Activated CD4-positive, alpha-beta T cell treated with anti-CD3 and anti-CD28 coated beads, Interleukin-2, amount 50 U/mL, for 48 hours (primary cell): ENCODE results near the gene GJB3.
"Not testable (repeated sequence)": the region's sequence is repeated elsewhere in the genome, so short reads cannot be mapped to it uniquely, and the experiment has no call there.

Experiments
- DNase-seq, 2 experiments: peaks; one replicate each; pipeline ENCODE4 v3.0.0-alpha.2; 2020

GJB3 gene

DNA sequence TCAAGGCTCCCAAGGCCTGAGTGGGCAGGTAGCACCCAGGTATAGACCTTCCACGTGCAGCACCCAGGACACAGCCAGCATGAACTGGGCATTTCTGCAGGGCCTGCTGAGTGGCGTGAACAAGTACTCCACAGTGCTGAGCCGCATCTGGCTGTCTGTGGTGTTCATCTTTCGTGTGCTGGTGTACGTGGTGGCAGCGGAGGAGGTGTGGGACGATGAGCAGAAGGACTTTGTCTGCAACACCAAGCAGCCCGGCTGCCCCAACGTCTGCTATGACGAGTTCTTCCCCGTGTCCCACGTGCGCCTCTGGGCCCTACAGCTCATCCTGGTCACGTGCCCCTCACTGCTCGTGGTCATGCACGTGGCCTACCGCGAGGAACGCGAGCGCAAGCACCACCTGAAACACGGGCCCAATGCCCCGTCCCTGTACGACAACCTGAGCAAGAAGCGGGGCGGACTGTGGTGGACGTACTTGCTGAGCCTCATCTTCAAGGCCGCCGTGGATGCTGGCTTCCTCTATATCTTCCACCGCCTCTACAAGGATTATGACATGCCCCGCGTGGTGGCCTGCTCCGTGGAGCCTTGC, 19.7 kb upstream of the GJB3 start:
- DNase-seq = no peak

DNA sequence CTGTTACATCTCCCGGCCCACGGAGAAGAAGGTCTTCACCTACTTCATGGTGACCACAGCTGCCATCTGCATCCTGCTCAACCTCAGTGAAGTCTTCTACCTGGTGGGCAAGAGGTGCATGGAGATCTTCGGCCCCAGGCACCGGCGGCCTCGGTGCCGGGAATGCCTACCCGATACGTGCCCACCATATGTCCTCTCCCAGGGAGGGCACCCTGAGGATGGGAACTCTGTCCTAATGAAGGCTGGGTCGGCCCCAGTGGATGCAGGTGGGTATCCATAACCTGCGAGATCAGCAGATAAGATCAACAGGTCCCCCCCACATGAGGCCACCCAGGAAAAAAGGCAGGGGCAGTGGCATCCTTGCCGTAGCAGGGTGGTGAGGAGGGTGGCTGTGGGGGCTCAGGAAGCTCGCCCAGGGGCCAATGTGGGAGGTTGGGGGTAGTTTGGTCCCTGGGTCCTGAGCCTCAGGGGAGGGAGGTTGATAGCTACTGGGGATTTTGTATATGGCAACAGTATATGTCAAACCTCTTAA, 19.2 kb upstream of the GJB3 start:
- no peak for DNase-seq

GRCh38 chr1:34762474-34763141, 18.4 kb upstream of the GJB3 start:
- no peak for DNase-seq

DNA sequence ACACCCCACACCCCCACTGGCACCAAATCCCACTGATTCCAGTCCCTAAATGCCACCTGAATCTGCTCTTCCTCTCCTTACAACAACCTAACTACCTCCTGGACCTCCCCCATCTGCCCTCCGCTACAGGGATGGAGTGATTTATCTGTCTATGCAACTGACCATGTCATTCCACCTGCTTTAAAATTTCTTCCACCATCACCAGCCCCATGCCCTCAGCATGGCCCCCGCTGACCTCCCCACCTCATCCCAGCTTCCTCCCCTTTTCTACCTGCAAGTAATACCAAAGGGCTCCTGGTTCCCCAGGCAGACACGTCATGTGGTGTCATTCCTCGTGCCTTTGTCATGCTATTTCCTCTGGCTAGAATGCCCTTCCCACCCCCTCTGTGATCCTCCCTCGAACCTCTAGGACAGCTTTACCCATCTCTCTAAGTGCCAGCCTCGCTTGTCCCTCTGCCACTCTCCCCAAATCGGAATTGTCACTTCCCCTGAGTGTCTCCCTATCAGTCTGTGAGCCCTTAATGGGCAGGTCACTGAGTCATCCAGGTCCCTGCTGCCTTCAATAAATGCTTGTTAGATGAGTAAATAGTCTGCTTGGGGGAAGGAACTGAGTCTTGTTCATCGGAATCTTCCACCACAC, 17.8 kb upstream of the GJB3 start:
- DNase-seq = no peak

DNA sequence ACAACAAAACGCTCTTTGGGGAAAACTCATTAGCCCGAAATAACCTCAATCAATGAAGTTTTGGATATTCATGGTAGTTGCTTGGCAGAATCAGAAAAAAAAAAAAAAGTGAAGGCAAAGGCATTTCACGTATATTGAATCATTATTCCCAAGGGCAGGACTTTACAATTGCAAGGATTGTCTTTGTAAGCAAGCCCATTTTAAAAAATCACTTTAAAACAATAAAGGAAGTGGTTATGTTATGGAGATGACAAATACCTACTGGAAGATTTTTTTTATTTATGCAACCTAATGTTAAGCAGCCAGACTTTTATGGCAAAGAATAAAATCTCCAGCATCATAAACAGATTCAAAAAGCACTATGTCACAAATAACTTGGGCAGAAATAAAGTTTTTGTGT, 12.2 kb upstream of the GJB3 start:
- DNase-seq = no peak

GRCh38 chr1:34770891-34771504, 10.0 kb upstream of the GJB3 start:
- DNase-seq = no peak

DNA sequence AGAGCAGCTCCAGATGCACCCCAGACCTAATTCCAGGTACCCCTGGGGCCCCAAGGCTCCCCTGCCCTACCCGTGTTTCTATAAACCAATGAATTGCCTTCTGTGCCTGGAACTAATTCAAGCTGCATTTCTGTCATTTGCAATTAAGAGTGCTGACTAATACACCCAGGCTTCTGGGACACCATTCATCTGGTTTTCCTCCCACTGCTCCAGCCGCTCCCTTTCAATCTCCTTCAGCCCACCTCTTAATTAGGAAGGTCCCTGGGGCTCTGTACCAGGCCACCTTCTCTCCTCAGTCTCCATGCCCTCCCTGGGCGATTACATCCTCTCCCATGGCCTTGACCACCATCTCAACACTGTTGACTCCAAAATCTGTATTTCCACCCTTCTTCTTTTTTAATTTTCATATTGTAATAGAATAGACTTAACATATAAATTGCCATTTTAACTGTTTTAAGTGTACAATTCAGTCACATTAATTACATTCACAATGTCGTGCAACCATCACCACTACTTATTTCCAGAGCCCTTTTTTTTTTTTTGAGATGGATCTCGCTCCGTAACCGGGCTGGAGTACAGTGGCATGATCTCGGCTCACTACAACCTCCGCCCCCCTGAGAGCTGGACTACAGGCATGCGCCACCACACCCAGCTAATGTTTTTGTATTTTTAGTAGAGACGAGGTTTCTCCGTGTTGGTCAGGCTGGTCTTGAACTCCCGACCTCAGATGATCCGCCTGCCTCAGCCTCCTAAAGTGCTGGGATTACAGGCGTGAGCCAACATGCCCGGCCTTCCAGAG, 9.2 kb upstream of the GJB3 start:
- DNase-seq = no peak

DNA sequence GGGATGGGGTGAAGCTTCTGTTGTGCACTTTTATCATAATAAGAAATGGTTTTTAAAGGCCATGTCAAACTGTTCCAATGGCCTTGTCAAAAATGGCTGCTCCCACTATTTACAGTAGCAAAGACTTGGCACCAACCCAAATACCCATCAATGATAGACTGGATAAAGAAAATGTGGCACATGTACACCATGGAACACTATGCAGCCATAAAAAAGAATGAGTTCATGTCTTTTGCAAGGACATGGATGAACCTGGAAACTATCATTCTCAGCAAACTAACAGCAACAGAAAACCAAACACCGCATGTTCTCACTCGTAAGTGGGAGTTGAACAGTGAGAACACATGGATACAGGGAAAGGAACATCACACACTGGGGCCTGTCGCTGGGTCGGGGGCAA, 7.9 kb upstream of the GJB3 start:
- not testable (repeated sequence) for DNase-seq

- no peak for DNase-seq
Observed at GRCh38 chr1:34774957-34775356, 6.1 kb upstream of the GJB3 start.

GRCh38 chr1:34776911-34777310, 4.1 kb upstream of the GJB3 start:
- DNase-seq = no peak

GRCh38 chr1:34777519-34778321, 3.3 kb upstream of the GJB3 start:
- DNase-seq = no peak

GRCh38 chr1:34778381-34778780, 2.6 kb upstream of the GJB3 start:
- no peak for DNase-seq

GRCh38 chr1:34779005-34779404, 2.0 kb upstream of the GJB3 start:
- DNase-seq = no peak

GRCh38 chr1:34779526-34779925, 1.5 kb upstream of the GJB3 start:
- no peak for DNase-seq

GRCh38 chr1:34779962-34780361, 1.1 kb upstream of the GJB3 start:
- no peak for DNase-seq

DNA sequence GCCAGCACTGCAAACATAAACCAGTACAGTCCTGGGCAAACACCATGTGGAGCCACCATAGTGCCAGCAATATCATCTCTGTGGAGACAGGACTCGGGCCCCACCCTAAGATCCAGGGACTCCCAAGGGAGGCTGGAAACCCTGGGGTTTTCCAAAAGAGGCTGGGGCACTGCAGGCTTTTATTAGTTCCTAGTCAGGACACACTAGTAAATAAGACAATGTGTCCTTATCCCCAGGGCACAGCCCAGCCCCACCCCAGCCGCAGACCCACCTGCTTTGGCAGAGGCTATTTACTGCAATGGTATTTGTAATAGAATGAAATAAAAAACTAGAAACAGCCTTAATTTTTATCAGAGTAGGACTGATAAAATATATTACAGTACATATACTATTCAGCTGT, 486 bp upstream of the GJB3 start:
- DNase-seq = no peak

DNA sequence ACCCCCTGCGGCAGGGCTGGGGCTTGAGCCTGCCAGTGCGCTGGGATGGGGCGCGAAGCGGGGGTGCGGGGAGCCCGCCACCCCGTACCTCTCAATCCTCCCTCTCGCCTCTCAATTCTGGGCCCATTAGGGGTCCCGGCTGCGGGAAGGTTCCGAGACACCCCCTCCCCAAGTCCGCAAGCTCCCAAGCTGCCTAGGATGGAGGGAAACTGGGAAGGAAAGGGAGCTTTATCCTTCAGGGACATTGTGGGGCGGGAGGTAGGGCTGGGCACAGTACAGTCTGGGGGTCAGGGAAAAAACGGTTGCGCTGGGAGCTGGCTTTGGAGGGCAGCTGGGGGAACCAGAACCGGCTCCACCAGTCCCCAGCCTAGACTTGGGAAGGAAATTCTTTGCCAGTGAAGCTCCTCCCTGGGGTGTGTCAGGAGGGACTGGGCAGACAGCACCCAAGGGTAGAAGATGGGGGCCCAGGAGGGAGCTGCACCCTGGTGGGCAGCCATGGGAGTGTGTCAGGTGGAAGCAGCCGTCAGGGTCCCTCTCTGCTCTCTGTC, 904 bp downstream of the GJB3 start:
- DNase-seq = no peak

GRCh38 chr1:34784751-34785221, 3.8 kb downstream of the GJB3 start:
- DNase-seq = no peak

GRCh38 chr1:34785231-34785874, 4.3 kb downstream of the GJB3 start:
- no peak for DNase-seq

DNA sequence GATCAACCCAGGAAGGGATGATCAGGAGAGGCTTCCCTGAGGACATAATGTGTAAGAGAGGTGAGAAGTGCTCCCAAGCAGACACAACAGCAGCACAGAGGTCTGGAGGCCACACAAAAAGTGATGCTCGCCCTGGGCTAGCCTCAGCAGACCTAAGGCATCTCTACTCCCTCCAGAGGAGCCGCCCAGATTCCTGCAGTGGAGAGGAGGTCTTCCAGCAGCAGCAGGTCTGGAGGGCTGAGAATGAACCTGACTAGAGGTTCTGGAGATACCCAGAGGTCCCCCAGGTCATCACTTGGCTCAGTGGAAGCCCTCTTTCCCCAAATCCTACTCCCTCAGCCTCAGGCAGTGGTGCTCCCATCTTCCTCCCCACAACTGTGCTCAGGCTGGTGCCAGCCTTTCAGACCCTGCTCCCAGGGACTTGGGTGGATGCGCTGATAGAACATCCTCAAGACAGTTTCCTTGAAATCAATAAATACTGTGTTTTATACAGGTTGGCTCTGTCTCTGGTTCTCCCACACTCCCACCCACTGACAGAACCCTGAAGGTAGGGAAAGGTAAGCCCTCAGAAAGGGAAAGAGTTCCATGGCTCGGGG, 5.0 kb downstream of the GJB3 start:
- no peak for DNase-seq
